ENCODE results near the gene UBE2V1.
"Not testable (repeated sequence)": the region's sequence is repeated elsewhere in the genome, so short reads cannot be mapped to it uniquely, and the experiment has no call there.

The UBE2V1 gene

DNA sequence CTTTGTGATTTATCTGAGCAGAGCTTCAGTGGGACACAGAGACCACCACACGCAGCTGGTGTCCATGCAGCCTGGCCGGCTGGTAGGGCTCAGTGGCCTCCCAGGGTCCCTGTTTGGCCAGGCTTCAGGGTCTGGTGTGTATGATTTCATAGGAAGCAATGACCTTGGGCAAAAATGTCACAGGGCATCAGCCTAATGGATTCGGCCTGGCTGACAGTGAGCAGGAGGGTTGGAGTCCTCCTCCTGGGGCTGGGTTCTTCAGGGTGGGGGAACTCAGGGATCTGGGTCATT, 47.7 kb downstream of the UBE2V1 start:
- Histone ChIP-seq H3K79me2 (ENCODE audit: insufficient read depth, low read length) (no peaks in the 10 kb centered on the region), H2AFZ (ENCODE audit: low read depth, low read length, severe bottlenecking) (no peak overlapping the region), H3K4me2 (ENCODE audit: low read depth, low read length, poor library complexity, severe bottlenecking) (no peak overlapping the region), H3K9me2 (replicated peaks; ENCODE audit: insufficient read depth, low read length) (no peaks in the 10 kb centered on the region), H3K27ac (ENCODE audit: low read depth, low read length) (no peak overlapping the region), H4K20me1 (ENCODE audit: low read depth, low read length) (no peaks in the 10 kb centered on the region), H3K4me3 (ENCODE audit: insufficient read depth, low read length, poor library complexity, severe bottlenecking) (no peak overlapping the region), H3K9ac (ENCODE audit: low read length) (no peak overlapping the region), H3K9me3 (ENCODE audit: insufficient read depth, low read length) (no peaks in the 10 kb centered on the region), H3K27me3 (ENCODE audit: low read length) (no peaks in the 10 kb centered on the region), H3F3A (ENCODE audit: insufficient read depth) (no peaks in the 10 kb centered on the region), H3K36me3 (ENCODE audit: low read length) (no peaks in the 10 kb centered on the region)
- TF ChIP-seq, protein P1, sequence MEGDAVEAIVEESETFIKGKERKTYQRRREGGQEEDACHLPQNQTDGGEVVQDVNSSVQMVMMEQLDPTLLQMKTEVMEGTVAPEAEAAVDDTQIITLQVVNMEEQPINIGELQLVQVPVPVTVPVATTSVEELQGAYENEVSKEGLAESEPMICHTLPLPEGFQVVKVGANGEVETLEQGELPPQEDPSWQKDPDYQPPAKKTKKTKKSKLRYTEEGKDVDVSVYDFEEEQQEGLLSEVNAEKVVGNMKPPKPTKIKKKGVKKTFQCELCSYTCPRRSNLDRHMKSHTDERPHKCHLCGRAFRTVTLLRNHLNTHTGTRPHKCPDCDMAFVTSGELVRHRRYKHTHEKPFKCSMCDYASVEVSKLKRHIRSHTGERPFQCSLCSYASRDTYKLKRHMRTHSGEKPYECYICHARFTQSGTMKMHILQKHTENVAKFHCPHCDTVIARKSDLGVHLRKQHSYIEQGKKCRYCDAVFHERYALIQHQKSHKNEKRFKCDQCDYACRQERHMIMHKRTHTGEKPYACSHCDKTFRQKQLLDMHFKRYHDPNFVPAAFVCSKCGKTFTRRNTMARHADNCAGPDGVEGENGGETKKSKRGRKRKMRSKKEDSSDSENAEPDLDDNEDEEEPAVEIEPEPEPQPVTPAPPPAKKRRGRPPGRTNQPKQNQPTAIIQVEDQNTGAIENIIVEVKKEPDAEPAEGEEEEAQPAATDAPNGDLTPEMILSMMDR (IDR thresholded peaks at IDR 0.05; ENCODE audit: insufficient read depth, low read length, poor library complexity, severe bottlenecking), result no peak
- TF ChIP-seq EZH2phosphoT487 (conservative IDR thresholded peaks at IDR 0.05; ENCODE audit: low read length), result no peak

DNA sequence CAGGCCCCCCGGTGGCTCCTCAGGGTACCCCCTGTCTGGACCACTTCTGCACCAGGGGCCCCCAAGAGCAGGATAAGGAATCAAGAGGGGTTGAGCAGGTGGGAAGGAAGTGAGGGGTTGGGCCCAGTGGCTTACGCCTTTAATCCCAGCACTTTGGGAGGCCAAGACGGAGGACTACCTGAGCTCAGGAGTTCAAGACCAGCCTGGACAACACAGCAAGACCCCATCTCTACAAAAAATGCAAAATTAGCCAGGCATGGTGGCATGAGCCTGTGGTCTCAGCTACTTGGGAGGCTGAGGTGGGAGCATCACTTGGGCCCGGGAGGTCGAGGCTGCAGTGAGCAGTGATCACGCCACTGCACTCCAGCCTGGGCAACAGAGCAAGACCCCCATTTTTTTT, 49.2 kb downstream of the UBE2V1 start:
- H3K9me3 ChIP-seq (ENCODE audit: insufficient read depth, low read length); H3K27me3 ChIP-seq (ENCODE audit: low read length); H3K27ac ChIP-seq (ENCODE audit: low read depth, low read length); H3K4me3 ChIP-seq (ENCODE audit: insufficient read depth, low read length, poor library complexity, severe bottlenecking); H3K79me2 ChIP-seq (ENCODE audit: insufficient read depth, low read length); H3F3A ChIP-seq (ENCODE audit: insufficient read depth); H3K9me2 ChIP-seq (replicated peaks; ENCODE audit: insufficient read depth, low read length); H3K9ac ChIP-seq (ENCODE audit: low read length); H3K36me3 ChIP-seq (ENCODE audit: low read length); H2AFZ ChIP-seq (ENCODE audit: low read depth, low read length, severe bottlenecking); H3K4me2 ChIP-seq (ENCODE audit: low read depth, low read length, poor library complexity, severe bottlenecking); H4K20me1 ChIP-seq (ENCODE audit: low read depth, low read length): not testable (repeated sequence)

DNA sequence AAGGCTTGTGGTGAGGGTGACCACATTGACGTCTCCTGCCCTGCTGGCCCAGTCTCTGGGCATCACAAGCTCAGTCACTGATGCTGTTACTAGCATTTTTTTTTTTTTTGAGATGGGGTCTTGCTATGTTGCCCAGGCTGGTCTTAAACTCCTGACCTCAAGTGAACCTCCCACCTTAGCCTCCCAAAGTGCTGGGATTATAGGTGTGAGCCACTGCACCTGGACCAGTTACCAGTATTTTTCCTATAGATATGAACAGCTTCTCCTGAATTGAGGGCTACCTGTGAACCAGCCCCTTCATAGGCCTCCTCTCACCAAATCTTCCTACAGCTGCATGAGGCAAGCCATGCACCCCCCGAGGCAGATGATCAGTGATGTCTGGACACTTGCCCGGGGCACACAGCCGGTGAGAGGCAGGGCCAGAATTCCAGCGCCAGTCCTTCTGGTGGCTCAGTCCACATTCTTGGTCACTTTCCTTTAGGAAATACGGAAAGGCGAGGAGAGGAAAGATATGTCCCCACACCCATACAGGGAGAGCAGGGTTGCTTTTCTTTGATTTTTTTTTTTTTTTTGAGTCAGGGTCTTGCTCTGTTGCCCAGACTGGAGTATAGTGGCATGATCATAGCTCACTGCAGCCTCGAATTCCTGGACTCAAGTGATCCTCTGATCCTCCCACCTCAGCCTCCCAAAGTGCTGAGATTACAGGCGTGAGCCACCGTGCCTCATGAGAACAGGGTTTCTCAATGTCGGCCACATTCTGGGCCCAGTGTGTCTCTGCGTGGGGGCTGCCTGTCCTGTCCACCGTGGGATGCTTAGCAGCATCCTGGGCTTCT, 50.7 kb downstream of the UBE2V1 start:
- Histone ChIP-seq H3F3A (ENCODE audit: insufficient read depth) (no peaks in the 10 kb centered on the region), H3K9ac (ENCODE audit: low read length) (no peak overlapping the region), H3K9me2 (replicated peaks; ENCODE audit: insufficient read depth, low read length) (no peaks in the 10 kb centered on the region), H3K4me2 (ENCODE audit: low read depth, low read length, poor library complexity, severe bottlenecking) (no peak overlapping the region), H3K36me3 (ENCODE audit: low read length) (no peaks in the 10 kb centered on the region), H3K9me3 (ENCODE audit: insufficient read depth, low read length) (no peaks in the 10 kb centered on the region), H3K79me2 (ENCODE audit: insufficient read depth, low read length) (no peaks in the 10 kb centered on the region), H4K20me1 (ENCODE audit: low read depth, low read length) (no peaks in the 10 kb centered on the region), H3K27me3 (ENCODE audit: low read length) (no peaks in the 10 kb centered on the region), H3K4me3 (ENCODE audit: insufficient read depth, low read length, poor library complexity, severe bottlenecking) (no peak overlapping the region), H2AFZ (ENCODE audit: low read depth, low read length, severe bottlenecking) (no peak overlapping the region), H3K27ac (ENCODE audit: low read depth, low read length) (no peak overlapping the region)
- TF ChIP-seq, protein P1 (IDR thresholded peaks at IDR 0.05; ENCODE audit: insufficient read depth, low read length, poor library complexity, severe bottlenecking), result no peak
- TF ChIP-seq EZH2phosphoT487 (conservative IDR thresholded peaks at IDR 0.05; ENCODE audit: low read length), result no peak

DNA sequence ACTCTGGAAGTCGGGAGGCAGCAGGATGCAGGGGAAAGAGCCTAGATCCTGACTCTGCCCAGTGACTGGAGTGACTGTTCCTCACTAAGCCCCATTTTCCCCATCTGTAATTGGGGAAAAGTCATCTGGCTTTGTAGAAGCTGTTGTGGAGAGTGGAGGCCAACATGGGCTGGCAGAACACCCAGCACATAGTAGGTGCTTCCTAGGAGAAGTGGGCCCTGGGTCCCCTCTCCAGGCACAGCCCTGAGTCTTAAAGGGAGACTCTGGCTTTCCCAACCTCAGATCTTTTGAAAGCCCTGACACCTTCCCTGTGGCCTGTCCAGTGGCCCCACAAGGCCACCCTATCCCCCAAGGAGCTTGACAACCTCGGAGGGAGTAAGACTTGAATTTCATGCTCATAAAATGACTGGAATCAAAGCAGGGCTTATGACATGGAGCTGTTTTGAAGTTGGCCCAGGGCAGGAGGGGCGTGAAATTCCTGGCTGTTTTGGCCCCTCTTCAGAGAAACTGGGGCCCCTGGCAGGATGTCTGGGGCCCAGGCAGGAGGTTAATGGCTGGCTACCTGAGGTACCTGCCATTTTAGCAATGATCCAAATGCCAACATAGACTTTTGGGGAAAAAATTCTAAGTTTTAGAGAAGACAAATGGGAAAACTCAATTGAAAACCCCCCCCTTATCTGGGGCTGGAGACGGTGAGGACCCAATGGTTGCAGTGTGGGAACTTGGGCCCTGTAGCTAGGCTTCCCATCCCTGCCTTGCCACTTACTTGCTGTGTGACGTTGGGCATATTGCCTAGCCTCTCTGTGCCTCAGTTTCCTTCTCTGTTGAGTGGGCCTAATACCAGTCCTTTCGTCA, 51.6 kb downstream of the UBE2V1 start:
- no peak overlapping the region for H3K4me3 ChIP-seq (ENCODE audit: insufficient read depth, low read length, poor library complexity, severe bottlenecking)
- H3F3A ChIP-seq (ENCODE audit: insufficient read depth), result no peaks in the 10 kb centered on the region
- no peaks in the 10 kb centered on the region for H3K27me3 ChIP-seq (ENCODE audit: low read length)
- no peak overlapping the region for H2AFZ ChIP-seq (ENCODE audit: low read depth, low read length, severe bottlenecking)
- H4K20me1 ChIP-seq (ENCODE audit: low read depth, low read length), result no peaks in the 10 kb centered on the region
- H3K9me3 ChIP-seq (ENCODE audit: insufficient read depth, low read length), result no peaks in the 10 kb centered on the region
- no peak overlapping the region for H3K27ac ChIP-seq (ENCODE audit: low read depth, low read length)
- no peak overlapping the region for H3K4me2 ChIP-seq (ENCODE audit: low read depth, low read length, poor library complexity, severe bottlenecking)
- H3K79me2 ChIP-seq (ENCODE audit: insufficient read depth, low read length), result no peaks in the 10 kb centered on the region
- H3K36me3 ChIP-seq (ENCODE audit: low read length), result no peaks in the 10 kb centered on the region
- no peak overlapping the region for H3K9ac ChIP-seq (ENCODE audit: low read length)
- TF ChIP-seq EZH2phosphoT487 (conservative IDR thresholded peaks at IDR 0.05; ENCODE audit: low read length), result no peak
- TF ChIP-seq, protein P1 (IDR thresholded peaks at IDR 0.05; ENCODE audit: insufficient read depth, low read length, poor library complexity, severe bottlenecking), result no peak
- H3K9me2 ChIP-seq (replicated peaks; ENCODE audit: insufficient read depth, low read length), result no peaks in the 10 kb centered on the region

Data from SU-DHL-6 (cell line).